A549 (cell line): Measurements from ENCODE around the gene RAB8B. TPM values are rescaled to one million over a fixed set of nuclear protein-coding genes. Genes with fewer than 3 reads are reported as not detected.

Source experiments
- ATAC-seq, 2 experiments: fragments of 200-7000 bp in 1 of 2; fragments of >200 bp in 1 of 2; cut with Nextera tagmentation in 1 of 2; cut with Tn5 transposase in 1 of 2; 3 replicates each; pipeline versions ENCODE4 v1.8.0 to v1.9.1; 2018 to 2020; ENCODE audit warnings: mild to moderate bottlenecking in 1 of 2, moderate library complexity in 1 of 2
- CTCF ChIA-PET: fragments of 300-600 bp; sonication (Branson Sonifier 250); formaldehyde crosslinking; extraction: SDS; loops from one replicate; lab custom pipeline; 2021; ENCODE audit warnings: antibody characterized with exemption, inconsistent platforms; lab: Yijun Ruan, JAX
- POLR2A ChIA-PET: fragments of 350-600 bp; formaldehyde crosslinking; extraction: SDS; loops from one replicate; lab custom pipeline; 2021; ENCODE audit warnings: antibody characterized with exemption, inconsistent platforms; lab: Yijun Ruan, JAX
- DNase-seq, 2 experiments: peaks; one replicate each; pipeline versions ENCODE4 v3.0.0 to v3.0.0-alpha.2; 2011 to 2016; ENCODE audit warnings: low read depth in 1 of 2, low spot score in 1 of 2
- FAIRE-seq: peaks from 2 replicates; lab custom pipeline; 2011; peaks lifted over from hg19 to GRCh38; lab: Jason Lieb, UNC
- H3K27ac ChIP-seq, 2 experiments: fragments of >200 bp; sonication (Bioruptor Twin); formaldehyde crosslinking; 3 replicates each; pipeline ENCODE4 v1.5.1; 2016 to 2017
- H3K4me1 ChIP-seq: fragments of >200 bp; sonication (Bioruptor Twin); formaldehyde crosslinking; 3 replicates; pipeline ENCODE4 v1.6.1; 2016
- H3K4me2 ChIP-seq: fragments of >200 bp; sonication (Bioruptor Twin); formaldehyde crosslinking; 3 replicates; pipeline ENCODE4 v1.6.1; 2016
- H3K4me3 ChIP-seq: fragments of >200 bp; sonication (Bioruptor Twin); formaldehyde crosslinking; 3 replicates; pipeline ENCODE4 v1.5.1; 2016
- H3K9me3 ChIP-seq: fragments of >200 bp; sonication (Bioruptor Twin); formaldehyde crosslinking; 3 replicates; pipeline ENCODE4 v1.6.1; 2016
- BCL3 ChIP-seq: fragments of >200 bp; sonication (Bioruptor Twin); formaldehyde crosslinking; IDR thresholded peaks from 3 replicates; pipeline ENCODE4 v1.6.1; 2016
- CTCF ChIP-seq: fragments of >200 bp; sonication (Bioruptor Twin); formaldehyde crosslinking; IDR thresholded peaks from 3 replicates; pipeline ENCODE4 v1.5.1; 2016
- FOXS1 ChIP-seq: fragments of 250-450 bp; sonication (Bioruptor Pico); IDR thresholded peaks from 2 replicates; pipeline ENCODE4 v1.5.0; 2020; ENCODE audit warnings: mild to moderate bottlenecking, moderate library complexity
- GATA3 ChIP-seq: IDR thresholded peaks from 2 replicates; pipeline ENCODE4 v1.6.1; 2012; ENCODE audit warnings: borderline replicate concordance
- HES2 ChIP-seq: fragments of >200 bp; sonication (Bioruptor Twin); formaldehyde crosslinking; IDR thresholded peaks from 2 replicates; pipeline ENCODE4 v1.6.1; 2016
- HOXA7 ChIP-seq: fragments of 250-450 bp; sonication (Bioruptor Pico); IDR thresholded peaks from 2 replicates; pipeline ENCODE4 v1.5.0; 2020; ENCODE audit warnings: mild to moderate bottlenecking, moderate library complexity
- HOXB13 ChIP-seq: fragments of 250-450 bp; sonication (Bioruptor Pico); IDR thresholded peaks from 2 replicates; pipeline ENCODE4 v1.5.0; 2020; ENCODE audit warnings: low read depth, mild to moderate bottlenecking, moderate library complexity
- JUN ChIP-seq, 2 experiments: fragments of >200 bp; sonication (Bioruptor Twin); formaldehyde crosslinking; IDR thresholded peaks; 2 replicates in 1 of 2; 3 replicates in 1 of 2; pipeline ENCODE4 v1.6.1; 2016 to 2017
- KDM1A ChIP-seq: fragments of 200-600 bp; sonication (generic); IDR thresholded peaks from 2 replicates; pipeline ENCODE4 v1.6.1; 2016; ENCODE audit warnings: low read depth, mild to moderate bottlenecking
- MAX ChIP-seq: IDR thresholded peaks from 2 replicates; pipeline ENCODE4 v1.6.1; 2012
- PHF8 ChIP-seq: fragments of 200-600 bp; sonication (generic); IDR thresholded peaks from 2 replicates; pipeline ENCODE4 v1.6.1; 2016; ENCODE audit warnings: low read depth, mild to moderate bottlenecking, antibody characterized with exemption, moderate library complexity, borderline replicate concordance
- RAD21 ChIP-seq, 2 experiments: fragments of >200 bp in 1 of 2; sonication (Bioruptor Twin) in 1 of 2; formaldehyde crosslinking in 1 of 2; IDR thresholded peaks in 1 of 2; conservative IDR thresholded peaks in 1 of 2; 2 replicates in 1 of 2; 3 replicates in 1 of 2; pipeline ENCODE4 v1.6.1; 2012 to 2018; ENCODE audit warnings: inconsistent platforms in 1 of 2
- RCOR1 ChIP-seq: fragments of 150-350 bp; IDR thresholded peaks from 2 replicates; pipeline ENCODE4 v1.6.1; 2014; ENCODE audit warnings: antibody characterized with exemption, low read length, low read depth
- RFX5 ChIP-seq: fragments of 450-650 bp; IDR thresholded peaks from 2 replicates; pipeline ENCODE4 v1.7.1; 2014; ENCODE audit warnings: antibody characterized with exemption, mild to moderate bottlenecking, moderate library complexity
- SMC3 ChIP-seq: fragments of >200 bp; sonication (Bioruptor Twin); formaldehyde crosslinking; IDR thresholded peaks from 3 replicates; pipeline ENCODE4 v1.6.1; 2018; ENCODE audit warnings: inconsistent platforms
- WGBS: methylation state at CpG from one replicate; pipeline ENCODE4 v1.1.6; 2017; ENCODE audit errors: missing lambda C conversion rate; 5-methylcytosine and 5-hydroxymethylcytosine counted together
- polyA plus RNA-seq, 4 experiments: library from polyadenylated mRNA; depleted of rRNA in 3 of 4; stranded (reverse); fragments of >200 nt; fragmentation: RNase III in 1 of 4; extraction: RNeasy Plus Mini Kit Qiagen cat#74134 plus additional on column Dnase treatment in 1 of 4; gene quantifications; 2 replicates in 3 of 4; 3 replicates in 1 of 4; pipeline ENCODE4 v1.2.3, GENCODE V29; 2011 to 2017

RAB8B gene
- polyA plus RNA-seq, 2 of the 4 experiments (the other 2 are of a cell fraction) = 21.5 to 41.4 TPM

- TF ChIP-seq RCOR1 (no peak), GATA3 (no peak), MAX (no peak), FOXS1 (CRISPR knock-in tag) (no peak), RFX5 (no peak), HOXB13 (CRISPR knock-in tag) (no peak), SMC3 (no peak), PHF8 (no peak)
- Histone ChIP-seq H3K4me2 (no peak overlapping the region), H3K4me1 (peaks cover 13% of the 10 kb centered on the region; the same call in 2 of the 3 replicates), H3K4me3 (no peak overlapping the region), H3K9me3 (no peaks in the 10 kb centered on the region), H3K27ac (no peak overlapping the region)
- ChIA-PET CTCF (no interaction called here), POLR2A (no interaction called here)
- 86% methylated on average over 2 of the region's 2 CpGs for WGBS
- DNase-seq = no peak
- no peak for ATAC-seq
- FAIRE-seq = peak; percentile 72
These were observed 48.5 kb upstream of the RAB8B start for GRCh38 chr15:63140936-63141335.

- ATAC-seq (no peak), DNase-seq (no peak), FAIRE-seq (no peak)
- Histone ChIP-seq H3K9me3 (no peaks in the 10 kb centered on the region), H3K4me1 (peaks cover 8% of the 10 kb centered on the region), H3K4me2 (no peak overlapping the region), H3K4me3 (no peak overlapping the region), H3K27ac (no peak overlapping the region)
- 79% methylated on average over 2 of the region's 2 CpGs for WGBS
- POLR2A ChIA-PET = interaction anchor here (0.5 to 3.0 kb wide), 2 partner anchors 11 to 104 kb away, joined by 3 to 20 read pairs; partner anchors contain the start of gene RPS27L
- CTCF ChIA-PET = interaction anchor here (1.5 kb wide), 1 partner anchor 143 kb away, joined by 5 read pairs; no protein-coding TSS in a partner anchor
- TF ChIP-seq HOXB13 (CRISPR knock-in tag) (no peak), JUN (IDR thresholded peaks at IDR 0.05) (0 out of 5 replicates have a peak, but pooled peaks of 1 of the 2 experiments have one; percentile 23)
These were observed 44.0 kb upstream of the RAB8B start for GRCh38 chr15:63145426-63145825.

GRCh38 chr15:63146684-63147083 lies 42.7 kb upstream of the RAB8B start:
- no peak for FAIRE-seq
- 0 out of 2 replicates have a peak, but pooled peaks have one; percentile 45 for TF ChIP-seq HOXA7
- no peak for TF ChIP-seq HES2
- peak; percentile 30; the same call in 1 of the 3 replicates for TF ChIP-seq SMC3
- TF ChIP-seq RCOR1 = no peak
- no peak for TF ChIP-seq KDM1A
- TF ChIP-seq BCL3 = no peak
- TF ChIP-seq RAD21 (conservative IDR thresholded peaks at IDR 0.05 in 1 of 2, IDR thresholded peaks at IDR 0.05 in 1 of 2) = peak; percentile 48 to 50
- peak; percentile 34; the same call in 2 of the 3 replicates for TF ChIP-seq CTCF
- peak in 1 of 2 experiments; percentile 41 for DNase-seq
- Histone ChIP-seq H3K4me1 (peaks cover 16% of the 10 kb centered on the region), H3K9me3 (no peaks in the 10 kb centered on the region), H3K4me3 (no peak overlapping the region), H3K4me2 (no peak overlapping the region), H3K27ac (peak overlapping the region in 1 of 2 experiments; percentile 40; a peak in 3 of 6 replicates)
- POLR2A ChIA-PET = interaction anchor here (0.6 to 3.0 kb wide), 6 partner anchors 8 to 359 kb away, joined by 3 to 20 read pairs (median 4); partner anchors contain the start of genes APH1B and RPS27L
- CTCF ChIA-PET = interaction anchor here (0.5 to 3.7 kb wide), 16 partner anchors 9 to 259 kb away, joined by 3 to 24 read pairs (median 4); partner anchors contain the start of gene APH1B
- WGBS = 83% methylated on average over 3 of the region's 3 CpGs
- ATAC-seq = peak; percentile 51; a peak in 5 of 6 replicates
